SK-N-SH (cell line): ENCODE measurements around the gene PNPLA1. TPM values are rescaled to one million over a fixed set of nuclear protein-coding genes. Genes with fewer than 3 reads are reported as not detected.

ENCODE experiments used
- CTCF ChIA-PET: fragments of 300-600, 350-600 bp; formaldehyde crosslinking; extraction: SDS; loops from one replicate; lab custom pipeline; 2021; lab: Yijun Ruan, JAX
- POLR2A ChIA-PET: fragments of 350-600 bp; sonication (Branson Sonifier 250); formaldehyde crosslinking; extraction: SDS; loops from one replicate; lab custom pipeline; 2020; ENCODE audit warnings: antibody characterized with exemption, inconsistent platforms; lab: Yijun Ruan, JAX
- DNase-seq: peaks from one replicate; pipeline ENCODE4 v3.0.0; 2012
- H2AFZ ChIP-seq: fragments of 200-600 bp; sonication (generic); 2 replicates; pipeline ENCODE4 v1.8.1; 2016; ENCODE audit warnings: antibody characterized with exemption, mild to moderate bottlenecking, low read depth
- H3F3A ChIP-seq: fragments of 200-600 bp; sonication (generic); replicated peaks from 2 replicates; pipeline ENCODE3; 2016; ENCODE audit warnings: antibody characterized with exemption, mild to moderate bottlenecking; ENCODE audit not compliant: insufficient read depth
- H3K27ac ChIP-seq, 2 experiments: fragments of 200-500 bp in 1 of 2; fragments of 200-600 bp in 1 of 2; sonication (Bioruptor generic) in 1 of 2; sonication (generic), shearing (Covaris generic) in 1 of 2; 2 replicates each; pipeline versions ENCODE4 v1.5.1 to v1.6.1; 2014 to 2016; ENCODE audit warnings: low read depth in 2 of 2, inconsistent platforms in 1 of 2, low read length in 1 of 2, mild to moderate bottlenecking in 1 of 2, mixed read lengths in 1 of 2
- H3K27me3 ChIP-seq: fragments of 200-600 bp; sonication (generic), shearing (Covaris generic); 2 replicates; pipeline ENCODE4 v1.6.1; 2016; ENCODE audit warnings: mixed run types; ENCODE audit not compliant: insufficient read depth
- H3K36me3 ChIP-seq, 2 experiments: fragments of 200-500 bp in 1 of 2; fragments of 200-600 bp in 1 of 2; sonication (Bioruptor generic) in 1 of 2; sonication (generic) in 1 of 2; replicated peaks in 1 of 2; 2 replicates each; pipeline versions ENCODE3 to v1.5.1; 2014 to 2016; ENCODE audit warnings: low read length in 1 of 2, mild to moderate bottlenecking in 1 of 2; ENCODE audit not compliant: insufficient read depth in 2 of 2, control insufficient read depth in 1 of 2
- H3K4me1 ChIP-seq, 2 experiments: fragments of 200-500 bp in 1 of 2; fragments of 200-600 bp in 1 of 2; sonication (Bioruptor generic) in 1 of 2; sonication (generic), shearing (Covaris generic) in 1 of 2; 2 replicates each; pipeline versions ENCODE4 v1.5.1 to v1.6.1; 2014 to 2016; ENCODE audit warnings: low read depth in 1 of 2, low read length in 1 of 2, mixed run types in 1 of 2; ENCODE audit not compliant: insufficient read depth in 2 of 2, control insufficient read depth in 1 of 2
- H3K4me2 ChIP-seq: fragments of 200-600 bp; sonication (generic), shearing (Covaris generic); 2 replicates; pipeline ENCODE4 v1.6.1; 2017; ENCODE audit warnings: mixed run types
- H3K4me3 ChIP-seq, 2 experiments: fragments of 200-500 bp in 1 of 2; fragments of 200-600 bp in 1 of 2; sonication (Bioruptor generic) in 1 of 2; sonication (generic), shearing (Covaris generic) in 1 of 2; 2 replicates each; pipeline versions ENCODE4 v1.5.1 to v1.8.1; 2014 to 2016; ENCODE audit warnings: low read depth in 2 of 2, inconsistent platforms in 1 of 2, low read length in 1 of 2, mild to moderate bottlenecking in 1 of 2, mixed read lengths in 1 of 2, moderate library complexity in 1 of 2
- H3K79me2 ChIP-seq: fragments of 200-600 bp; sonication (generic); 2 replicates; pipeline ENCODE4 v1.8.1; 2017; ENCODE audit warnings: mild to moderate bottlenecking; ENCODE audit not compliant: insufficient read depth
- H3K9ac ChIP-seq: fragments of 200-600 bp; sonication (generic); 2 replicates; pipeline ENCODE4 v1.6.1; 2017; ENCODE audit warnings: mixed run types
- H3K9me2 ChIP-seq: fragments of 200-600 bp; sonication (generic); 2 replicates; pipeline ENCODE4 v1.6.1; 2017; ENCODE audit warnings: mixed run types
- H3K9me3 ChIP-seq: fragments of 200-600 bp; sonication (generic); 2 replicates; pipeline ENCODE4 v1.6.1; 2017; ENCODE audit warnings: mixed run types, mild to moderate bottlenecking, moderate library complexity
- H4K20me1 ChIP-seq: fragments of 200-600 bp; sonication (generic); 2 replicates; pipeline ENCODE4 v1.6.1; 2017; ENCODE audit warnings: mild to moderate bottlenecking, mixed run types; ENCODE audit not compliant: insufficient read depth
- CTCF ChIP-seq: fragments of 200-600 bp; sonication (generic); IDR thresholded peaks from 2 replicates; pipeline ENCODE4 v1.6.1; 2017; ENCODE audit warnings: antibody characterized with exemption, mild to moderate bottlenecking, moderate library complexity
- EP300 ChIP-seq, 2 experiments: IDR thresholded peaks; 2 replicates each; pipeline versions ENCODE4 v1.4.0 to v1.6.1; 2012; ENCODE audit warnings: borderline replicate concordance in 1 of 2, low read depth in 1 of 2, low read length in 1 of 2
- FOXJ3 ChIP-seq: sonication (generic); formaldehyde crosslinking; IDR thresholded peaks from 2 replicates; pipeline ENCODE4 v1.5.1; 2020; ENCODE audit warnings: mild to moderate bottlenecking, missing genetic modification reagents
- GABPA ChIP-seq: IDR thresholded peaks from 2 replicates; pipeline ENCODE4 v1.4.0; 2012; ENCODE audit warnings: low read depth, mild to moderate bottlenecking
- JUND ChIP-seq: IDR thresholded peaks from 2 replicates; pipeline ENCODE4 v1.4.0; 2012
- NRF1 ChIP-seq: IDR thresholded peaks from 2 replicates; pipeline ENCODE4 v1.6.1; 2012; ENCODE audit warnings: low read depth, mild to moderate bottlenecking, low read length
- RCOR1 ChIP-seq: fragments of 150-350 bp; IDR thresholded peaks from 2 replicates; pipeline ENCODE4 v1.6.1; 2017; ENCODE audit warnings: antibody characterized with exemption, low read length
- TCF12 ChIP-seq: IDR thresholded peaks from 2 replicates; pipeline ENCODE4 v1.4.0; 2012
- USF1 ChIP-seq: IDR thresholded peaks from 2 replicates; pipeline ENCODE4 v1.4.0; 2012; ENCODE audit warnings: low read depth, borderline replicate concordance
- USF2 ChIP-seq: fragments of 150-350 bp; IDR thresholded peaks from 2 replicates; pipeline ENCODE4 v1.6.1; 2017; ENCODE audit warnings: antibody characterized with exemption, low read length, low read depth, borderline replicate concordance
- YY1 ChIP-seq: IDR thresholded peaks from 2 replicates; pipeline ENCODE4 v1.4.0; 2012; ENCODE audit warnings: low read depth, mild to moderate bottlenecking
- WGBS: methylation state at CpG from one replicate; pipeline ENCODE4 v1.1.6; 2017; ENCODE audit warnings: low lambda C conversion rate; 5-methylcytosine and 5-hydroxymethylcytosine counted together
- polyA plus RNA-seq, 3 experiments: library from polyadenylated mRNA; depleted of rRNA; stranded (reverse); fragments of >200 nt; gene quantifications; 2 replicates each; pipeline ENCODE4 v1.2.3, GENCODE V29; 2012

The PNPLA1 gene
- polyA plus RNA-seq, 1 of the 3 experiments (the other 2 are of a cell fraction) = not detected

- Histone ChIP-seq H3K4me3 (no peak overlapping the region), H3K4me1 (no peaks in the 10 kb centered on the region; a peak in 1 of 4 replicates), H3K79me2 (no peaks in the 10 kb centered on the region)
- TF ChIP-seq GABPA (no peak), CTCF (no peak), RCOR1 (no peak), JUND (no peak)
- TF ChIP-seq, all 33 proteins: peak for 0
- ChIA-PET CTCF (interaction anchor here (0.9 to 2.1 kb wide), 5 partner anchors 19 to 309 kb away, joined by 3 to 5 read pairs (median 4); partner anchors contain the start of gene MAPK14), POLR2A (no interaction called here)
- H3K9ac ChIP-seq = no peak overlapping the region
- H2AFZ ChIP-seq = no peak overlapping the region
- no peaks in the 10 kb centered on the region for H3K9me3 ChIP-seq
- H3K36me3 ChIP-seq = no peaks in the 10 kb centered on the region
- no peaks in the 10 kb centered on the region for H3F3A ChIP-seq
- peaks cover 46% of the 10 kb centered on the region for H3K27me3 ChIP-seq
- DNase-seq = no peak
- no peak overlapping the region for H3K4me2 ChIP-seq
- 46% methylated on average over 3 of the region's 5 CpGs for WGBS
- no peaks in the 10 kb centered on the region for H4K20me1 ChIP-seq
- H3K9me2 ChIP-seq = no peaks in the 10 kb centered on the region
- no peak overlapping the region for H3K27ac ChIP-seq
Measured at GRCh38 chr6:36336208-36336710, 66.4 kb downstream of the PNPLA1 start.

- Histone ChIP-seq H3K9ac (no peak within 1 kb of the TSS), H2AFZ (no peak within 1 kb of the TSS), H3K36me3 (no peaks in the 10 kb centered on the region), H3K4me3 (no peak within 1 kb of the TSS), H4K20me1 (no peaks in the 10 kb centered on the region), H3F3A (no peaks in the 10 kb centered on the region), H3K27ac (no peak within 1 kb of the TSS), H3K27me3 (peaks cover 46% of the 10 kb centered on the region), H3K9me3 (no peaks in the 10 kb centered on the region), H3K4me2 (no peak within 1 kb of the TSS), H3K9me2 (no peaks in the 10 kb centered on the region), H3K4me1 (no peaks in the 10 kb centered on the region; a peak in 1 of 4 replicates), H3K79me2 (no peaks in the 10 kb centered on the region)
- TF ChIP-seq YY1 (no peak), TCF12 (no peak), NRF1 (no peak), EP300 (IDR thresholded peaks at IDR 0.05; ENCODE audit: borderline replicate concordance in 1 of 2, low read depth in 1 of 2, low read length in 1 of 2) (no peak), RCOR1 (no peak), USF1 (no peak), USF2 (no peak), FOXJ3 (CRISPR knock-in tag) (no peak), JUND (no peak)
- 43% methylated on average over 3 of the region's 3 CpGs for WGBS
- no peak for DNase-seq
- ChIA-PET CTCF (interaction anchor here (0.9 to 2.1 kb wide), 5 partner anchors 18 to 309 kb away, joined by 3 to 5 read pairs (median 4); partner anchors contain the start of gene MAPK14), POLR2A (no interaction called here)
Measured at GRCh38 chr6:36336779-36337241, 67.0 kb downstream of the PNPLA1 start, which contains the start of gene BNIP5. BNIP5 (minus strand) TSS chr6:36336888; CDS start chr6:36330690, 6,198 bp downstream.
